Sigmoid colon (tissue), 7 donors: ENCODE measurements around the gene PMP22. TPM values are rescaled to one million over a fixed set of nuclear protein-coding genes. Genes with fewer than 3 reads are reported as not detected.
"Not testable (repeated sequence)": the region's sequence is repeated elsewhere in the genome, so short reads cannot be mapped to it uniquely, and the experiment has no call there.

Experiments
- DNase-seq: peaks from one replicate; pipeline ENCODE4 v3.0.0-alpha.2; 2019
- H3K27ac ChIP-seq, 4 donors: fragments of 200-600 bp; sonication (generic); one replicate each; pipeline ENCODE4 v1.5.1; 2016 to 2019; ENCODE audit warnings: mild to moderate bottlenecking in 1 of 4
- H3K27me3 ChIP-seq, 3 donors: fragments of 200-600 bp; sonication (generic); one replicate each; pipeline ENCODE4 v1.5.1; 2019; ENCODE audit warnings: mild to moderate bottlenecking in 1 of 3
- H3K36me3 ChIP-seq, 4 donors: fragments of 200-600 bp; sonication (generic); one replicate each; pipeline ENCODE4 v1.5.1; 2016 to 2019
- H3K4me1 ChIP-seq, 4 donors: fragments of 200-600 bp; sonication (generic); one replicate each; pipeline ENCODE4 v1.5.1; 2017 to 2019
- H3K4me3 ChIP-seq, 4 donors: fragments of 200-600 bp; sonication (generic); one replicate each; pipeline ENCODE4 v1.5.1; 2017 to 2019; ENCODE audit warnings: mild to moderate bottlenecking in 2 of 4, moderate library complexity in 1 of 4
- H3K9me3 ChIP-seq, 4 donors: fragments of 200-600 bp in 3 of 4; sonication (generic) in 3 of 4; one replicate each; pipeline versions ENCODE4 v1.5.1 to v1.6.1; 2013 to 2019
- CTCF ChIP-seq, 4 experiments: fragments of 450-650 bp in 3 of 4; fragments of 200-600 bp in 1 of 4; IDR thresholded peaks; one replicate each; pipeline ENCODE4 v1.5.1; 2016 to 2019; ENCODE audit warnings: antibody characterized with exemption in 4 of 4, mild to moderate bottlenecking in 3 of 4, moderate library complexity in 2 of 4
- EP300 ChIP-seq, 4 donors: sonication (generic); formaldehyde crosslinking; IDR thresholded peaks; one replicate each; pipeline ENCODE4 v1.6.1; 2017; ENCODE audit warnings: antibody characterized with exemption in 4 of 4
- POLR2A ChIP-seq, 2 donors: fragments of 450-650 bp; IDR thresholded peaks; one replicate each; pipeline ENCODE4 v1.6.1; 2016; ENCODE audit warnings: antibody characterized with exemption in 2 of 2, mild to moderate bottlenecking in 2 of 2, moderate library complexity in 2 of 2
- POLR2AphosphoS5 ChIP-seq, 4 donors: sonication (generic); formaldehyde crosslinking; IDR thresholded peaks; one replicate each; pipeline ENCODE4 v1.6.1; 2017; ENCODE audit warnings: antibody characterized with exemption in 4 of 4
- WGBS, 2 donors: extraction: QIAGEN DNeasy Blood & Tissue Kit; methylation state at CpG; one replicate each; pipeline ENCODE4 v1.1.7; 2013; 5-methylcytosine and 5-hydroxymethylcytosine counted together
- intact Hi-C: fragments of 100-400 bp; cut with DNase I; formaldehyde crosslinking; loops from one replicate; pipeline ENCODE4 v1.15.1; 2023
- polyA plus RNA-seq, 3 donors: library from polyadenylated mRNA; stranded (reverse); fragments of 200-250 nt; gene quantifications; one replicate each; pipeline ENCODE4 v1.2.3, GENCODE V29; 2013
- total RNA-seq, 4 donors: library from RNA; depleted of rRNA; stranded (reverse); fragments of >200 nt; gene quantifications; one replicate each; pipeline ENCODE4 v1.1.0, GENCODE V29; 2016
- donor health status: healthy with polysubstance abuse.
- donor health status: Bipolar disorder and iron deficiency.
- donor health status: healthy.

PMP22 gene
- total and polyA plus RNA-seq, 7 donors, result 25.2 to 350 (median 125) TPM

- Histone ChIP-seq H3K9me3 (no peaks in the 10 kb centered on the region), H3K36me3 (peaks cover 49 to 91% (median 76%) of the 10 kb centered on the region in 4 donors), H3K4me1 (peaks cover 0 to 52% (median 49%) of the 10 kb centered on the region in 4 donors), H3K27ac (peak overlapping the region in 3 of 4 donors; percentile 7 to 21 (median 18)), H3K4me3 (no peak overlapping the region), H3K27me3 (no peaks in the 10 kb centered on the region)
- DNase-seq, result no peak
- 81 to 84% methylated on average over 3 of the region's 3 CpGs for WGBS, 2 donors
- intact Hi-C loops, result no loop called here
- TF ChIP-seq CTCF (IDR thresholded peaks at IDR 0.05) (no peak), POLR2AphosphoS5 (IDR thresholded peaks at IDR 0.05) (no peak), POLR2A (IDR thresholded peaks at IDR 0.05) (no peak), EP300 (IDR thresholded peaks at IDR 0.05) (no peak)
These were observed 32.6 kb downstream of the PMP22 start for GRCh38 chr17:15232517-15232915.

- intact Hi-C loops, result no loop called here
- Histone ChIP-seq H3K9me3 (no peaks in the 10 kb centered on the region), H3K36me3 (peaks cover 45 to 86% (median 72%) of the 10 kb centered on the region in 4 donors), H3K4me3 (no peak overlapping the region), H3K27me3 (no peaks in the 10 kb centered on the region), H3K4me1 (peaks cover 0 to 47% (median 44%) of the 10 kb centered on the region in 4 donors), H3K27ac (peak overlapping the region in 2 of 4 donors; percentile 18 to 23)
- no peak for TF ChIP-seq CTCF (IDR thresholded peaks at IDR 0.05)
- TF ChIP-seq POLR2AphosphoS5 (IDR thresholded peaks at IDR 0.05), result peak in 1 of 4 donors; percentile 13
- WGBS, 2 donors, result 90 to 94% methylated on average over 12 of the region's 12 CpGs
- DNase-seq, result no peak
These were observed 33.1 kb downstream of the PMP22 start for GRCh38 chr17:15231851-15232516.

GRCh38 chr17:15230866-15231265 lies 34.3 kb downstream of the PMP22 start:
- no peaks in the 10 kb centered on the region for H3K9me3 ChIP-seq
- H3K27me3 ChIP-seq, result no peaks in the 10 kb centered on the region
- TF ChIP-seq EP300 (IDR thresholded peaks at IDR 0.05), result no peak
- no peak for TF ChIP-seq POLR2AphosphoS5 (IDR thresholded peaks at IDR 0.05)
- no peak for TF ChIP-seq POLR2A (IDR thresholded peaks at IDR 0.05)
- TF ChIP-seq CTCF (IDR thresholded peaks at IDR 0.05), result no peak
- no peak for DNase-seq
- H3K4me3 ChIP-seq, result no peak overlapping the region
- peaks cover 40 to 75% (median 61%) of the 10 kb centered on the region in 4 donors for H3K36me3 ChIP-seq
- peaks cover 0 to 39% (median 35%) of the 10 kb centered on the region in 4 donors for H3K4me1 ChIP-seq
- intact Hi-C loops, result no loop called here
- WGBS, 2 donors, result 95% methylated on average over 18 of the region's 18 CpGs
- H3K27ac ChIP-seq, result no peak overlapping the region

- H3K4me1 ChIP-seq, DNase-seq, H3K9me3 ChIP-seq, H3K27ac ChIP-seq, H3K36me3 ChIP-seq, H3K4me3 ChIP-seq, intact Hi-C loops, H3K27me3 ChIP-seq: not testable (repeated sequence)
- 82 to 88% methylated on average over 3 of the region's 3 CpGs for WGBS, 2 donors
These were observed 43.3 kb downstream of the PMP22 start for GRCh38 chr17:15221827-15222226.

GRCh38 chr17:15220785-15221184 lies 44.3 kb downstream of the PMP22 start:
- no peaks in the 10 kb centered on the region for H3K27me3 ChIP-seq
- TF ChIP-seq EP300 (IDR thresholded peaks at IDR 0.05) (no peak), POLR2A (IDR thresholded peaks at IDR 0.05) (no peak), CTCF (IDR thresholded peaks at IDR 0.05) (no peak), POLR2AphosphoS5 (IDR thresholded peaks at IDR 0.05) (no peak)
- intact Hi-C loops, result no loop called here
- no peak overlapping the region for H3K27ac ChIP-seq
- H3K4me1 ChIP-seq, result no peaks in the 10 kb centered on the region
- no peak for DNase-seq
- WGBS, 2 donors, result 51 to 72% methylated on average over 2 of the region's 2 CpGs
- H3K9me3 ChIP-seq, result no peaks in the 10 kb centered on the region
- no peaks in the 10 kb centered on the region for H3K36me3 ChIP-seq
- H3K4me3 ChIP-seq, result no peak overlapping the region
